ENCODE results near the gene CUL9. TPM values are rescaled to one million over a fixed set of nuclear protein-coding genes. Genes with fewer than 3 reads are reported as not detected.

CUL9 gene
- total RNA-seq, 1 donor, result 34.4 TPM

DNA sequence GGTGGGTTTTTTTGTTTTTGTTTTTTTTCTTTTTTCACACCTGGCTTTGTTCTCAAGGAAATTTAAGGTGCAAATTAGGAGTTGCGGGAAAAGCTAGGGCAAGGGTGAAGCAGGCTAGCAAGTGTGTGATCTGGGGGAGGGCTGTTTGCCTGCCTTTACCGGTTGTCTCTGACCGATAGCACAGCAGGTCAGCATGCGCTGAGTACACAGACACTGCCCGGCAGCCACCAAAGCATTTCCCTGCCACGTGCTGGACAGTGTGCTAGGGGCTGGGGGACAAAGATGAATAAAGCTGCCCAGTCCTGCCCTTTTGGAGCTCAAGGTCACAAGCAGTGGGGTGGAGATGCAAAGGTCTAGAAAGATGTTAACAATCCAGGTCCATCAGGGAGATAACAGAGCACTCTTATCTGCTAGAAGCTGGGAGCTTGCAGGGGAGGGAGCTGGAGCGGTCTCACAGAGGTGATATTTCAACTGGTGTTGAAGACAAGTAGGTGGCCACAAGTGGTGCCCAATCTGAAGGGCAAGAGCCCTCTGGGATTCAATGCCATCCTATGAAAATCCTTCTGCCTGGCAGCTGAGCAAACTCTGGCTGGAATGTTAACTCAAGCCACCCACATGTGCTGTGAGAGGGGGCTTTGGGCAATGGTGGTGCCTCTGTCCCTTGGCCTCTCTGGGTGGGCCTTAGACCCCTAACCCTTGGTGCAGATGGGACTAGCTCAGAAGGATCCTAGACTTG is 85.8 kb downstream of the CUL9 start:
- no peak overlapping the region for H3K4me3 ChIP-seq (ENCODE audit: insufficient read depth, low read length)
- peaks cover 20% of the 10 kb centered on the region for H3K27me3 ChIP-seq (ENCODE audit: insufficient read depth, low read length)
- H3K9me3 ChIP-seq (ENCODE audit: low read depth, low read length), result no peaks in the 10 kb centered on the region
- H3K36me3 ChIP-seq (ENCODE audit: insufficient read depth, low read length), result no peaks in the 10 kb centered on the region
- peak; percentile 77 for DNase-seq (ENCODE audit: insufficient read length, low spot score, missing footprints)
- H4K20me1 ChIP-seq (ENCODE audit: insufficient read depth, low read length), result no peaks in the 10 kb centered on the region
- no peak overlapping the region for H2AFZ ChIP-seq (ENCODE audit: low read length)
- H3K4me2 ChIP-seq (ENCODE audit: insufficient read depth, low read length), result no peak overlapping the region
- H3K27ac ChIP-seq (ENCODE audit: low read depth, low read length), result no peak overlapping the region
- TF ChIP-seq, protein P1, sequence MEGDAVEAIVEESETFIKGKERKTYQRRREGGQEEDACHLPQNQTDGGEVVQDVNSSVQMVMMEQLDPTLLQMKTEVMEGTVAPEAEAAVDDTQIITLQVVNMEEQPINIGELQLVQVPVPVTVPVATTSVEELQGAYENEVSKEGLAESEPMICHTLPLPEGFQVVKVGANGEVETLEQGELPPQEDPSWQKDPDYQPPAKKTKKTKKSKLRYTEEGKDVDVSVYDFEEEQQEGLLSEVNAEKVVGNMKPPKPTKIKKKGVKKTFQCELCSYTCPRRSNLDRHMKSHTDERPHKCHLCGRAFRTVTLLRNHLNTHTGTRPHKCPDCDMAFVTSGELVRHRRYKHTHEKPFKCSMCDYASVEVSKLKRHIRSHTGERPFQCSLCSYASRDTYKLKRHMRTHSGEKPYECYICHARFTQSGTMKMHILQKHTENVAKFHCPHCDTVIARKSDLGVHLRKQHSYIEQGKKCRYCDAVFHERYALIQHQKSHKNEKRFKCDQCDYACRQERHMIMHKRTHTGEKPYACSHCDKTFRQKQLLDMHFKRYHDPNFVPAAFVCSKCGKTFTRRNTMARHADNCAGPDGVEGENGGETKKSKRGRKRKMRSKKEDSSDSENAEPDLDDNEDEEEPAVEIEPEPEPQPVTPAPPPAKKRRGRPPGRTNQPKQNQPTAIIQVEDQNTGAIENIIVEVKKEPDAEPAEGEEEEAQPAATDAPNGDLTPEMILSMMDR (IDR thresholded peaks at IDR 0.05; ENCODE audit: extremely low read depth, low read depth, low read length), result no peak
- peaks cover 9% of the 10 kb centered on the region for H3K4me1 ChIP-seq (ENCODE audit: insufficient read depth, low read length)
- H3K79me2 ChIP-seq (ENCODE audit: insufficient read depth, low read length), result no peaks in the 10 kb centered on the region

DNA sequence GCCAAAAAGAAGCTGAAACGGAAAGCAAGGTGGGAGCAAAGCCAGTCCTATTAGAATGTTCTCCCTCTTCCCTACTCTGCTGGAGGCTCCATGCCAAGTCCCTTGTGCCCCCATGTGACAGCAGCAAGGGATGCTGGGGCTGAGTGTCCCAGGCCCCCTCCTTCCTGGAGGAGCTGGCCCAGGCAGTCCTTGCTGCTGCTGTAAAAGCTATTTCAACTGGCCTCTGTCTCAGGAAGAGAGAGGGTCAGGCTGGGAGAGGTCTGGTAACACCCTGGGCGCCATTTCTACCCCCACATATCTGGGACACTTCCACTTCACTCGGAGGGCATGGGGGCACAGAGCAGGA is 86.3 kb downstream of the CUL9 start:
- H3K4me1 ChIP-seq (ENCODE audit: insufficient read depth, low read length), result peaks cover 9% of the 10 kb centered on the region
- no peaks in the 10 kb centered on the region for H3K36me3 ChIP-seq (ENCODE audit: insufficient read depth, low read length)
- H3K27me3 ChIP-seq (ENCODE audit: insufficient read depth, low read length), result peaks cover 22% of the 10 kb centered on the region
- H3K27ac ChIP-seq (ENCODE audit: low read depth, low read length), result no peak overlapping the region
- no peaks in the 10 kb centered on the region for H3K79me2 ChIP-seq (ENCODE audit: insufficient read depth, low read length)
- DNase-seq (ENCODE audit: insufficient read length, low spot score, missing footprints), result peak; percentile 79
- no peak overlapping the region for H2AFZ ChIP-seq (ENCODE audit: low read length)
- TF ChIP-seq, protein P1 (IDR thresholded peaks at IDR 0.05; ENCODE audit: extremely low read depth, low read depth, low read length), result no peak
- no peaks in the 10 kb centered on the region for H4K20me1 ChIP-seq (ENCODE audit: insufficient read depth, low read length)
- no peaks in the 10 kb centered on the region for H3K9me3 ChIP-seq (ENCODE audit: low read depth, low read length)
- H3K4me3 ChIP-seq (ENCODE audit: insufficient read depth, low read length), result no peak overlapping the region
- H3K4me2 ChIP-seq (ENCODE audit: insufficient read depth, low read length), result no peak overlapping the region

DNA sequence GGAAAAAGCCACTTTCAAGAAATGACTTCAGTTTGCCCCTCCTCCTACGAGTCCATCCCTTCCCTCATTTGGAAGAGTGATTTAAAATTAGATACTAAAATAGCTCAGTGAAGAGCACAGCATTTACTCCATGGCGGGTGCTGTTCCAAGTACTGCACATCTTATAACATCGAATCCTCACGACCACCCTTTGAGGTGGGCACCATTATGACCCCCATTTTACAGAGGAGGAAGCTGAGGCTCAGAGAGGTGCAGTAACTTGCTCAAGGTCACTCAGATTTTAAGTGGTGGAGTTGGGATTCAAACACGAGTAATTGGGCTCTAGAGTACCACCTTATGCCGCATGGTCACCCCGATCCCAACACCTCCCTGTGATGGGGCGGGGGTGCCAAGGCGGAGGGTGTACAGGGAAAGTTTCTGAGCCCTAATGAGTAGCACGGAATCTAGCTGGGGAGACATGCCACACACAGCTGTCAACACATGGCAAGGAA is 86.8 kb downstream of the CUL9 start:
- Histone ChIP-seq H3K4me3 (ENCODE audit: insufficient read depth, low read length) (peak overlapping the region; percentile 59), H3K9me3 (ENCODE audit: low read depth, low read length) (no peaks in the 10 kb centered on the region), H2AFZ (ENCODE audit: low read length) (no peak overlapping the region), H3K4me1 (ENCODE audit: insufficient read depth, low read length) (peaks cover 9% of the 10 kb centered on the region), H3K4me2 (ENCODE audit: insufficient read depth, low read length) (peak overlapping the region; percentile 74), H3K27ac (ENCODE audit: low read depth, low read length) (no peak overlapping the region), H3K36me3 (ENCODE audit: insufficient read depth, low read length) (no peaks in the 10 kb centered on the region), H3K79me2 (ENCODE audit: insufficient read depth, low read length) (no peaks in the 10 kb centered on the region), H4K20me1 (ENCODE audit: insufficient read depth, low read length) (no peaks in the 10 kb centered on the region), H3K27me3 (ENCODE audit: insufficient read depth, low read length) (peaks cover 25% of the 10 kb centered on the region)
- DNase-seq (ENCODE audit: insufficient read length, low spot score, missing footprints), result peak; percentile 89
- TF ChIP-seq, protein P1 (IDR thresholded peaks at IDR 0.05; ENCODE audit: extremely low read depth, low read depth, low read length), result no peak

DNA sequence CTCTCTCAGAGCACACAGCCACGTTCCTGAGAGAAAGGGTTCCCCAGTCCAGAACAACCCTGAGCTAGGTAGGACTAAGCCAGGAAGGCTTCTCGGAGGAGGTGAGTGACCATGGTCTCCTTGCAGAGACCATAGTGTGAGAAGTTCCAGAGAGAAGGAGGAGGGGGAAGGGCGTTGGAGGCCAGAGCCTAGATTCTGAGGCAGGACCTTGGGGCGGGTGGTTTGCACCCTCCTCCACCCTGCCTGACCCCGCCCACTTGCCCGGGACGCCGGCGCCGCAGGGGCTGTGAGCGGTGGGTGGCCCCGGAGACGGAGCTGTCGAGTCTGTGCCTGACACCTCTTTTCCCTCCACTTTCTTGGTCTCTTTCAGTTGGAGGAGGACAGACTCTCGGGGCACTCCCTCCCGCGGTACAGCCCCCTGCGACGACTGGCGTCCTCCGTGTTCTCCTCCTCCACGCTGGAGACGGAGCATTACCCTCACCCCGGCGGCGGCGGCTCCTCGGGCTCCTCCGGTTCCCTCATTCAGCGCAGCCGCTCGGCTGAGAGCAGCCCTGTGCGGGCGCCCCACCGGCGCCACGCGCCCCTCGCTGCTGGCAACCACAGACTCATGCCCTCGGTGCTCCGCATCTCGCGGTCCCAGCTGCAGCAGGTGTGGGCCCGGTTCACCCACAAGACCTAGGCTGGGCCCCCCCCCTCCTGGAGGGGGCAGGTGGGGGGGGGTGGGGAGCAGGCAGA is 87.4 kb downstream of the CUL9 start:
- peak overlapping the region; percentile 74 for H3K4me2 ChIP-seq (ENCODE audit: insufficient read depth, low read length)
- peak; percentile 90 for DNase-seq (ENCODE audit: insufficient read length, low spot score, missing footprints)

More for the DNA sequence above, 87.4 kb downstream of the CUL9 start:
- H2AFZ ChIP-seq (ENCODE audit: low read length), result peak overlapping the region; percentile 82
- H3K36me3 ChIP-seq (ENCODE audit: insufficient read depth, low read length), result no peaks in the 10 kb centered on the region
- peaks cover 30% of the 10 kb centered on the region for H3K27me3 ChIP-seq (ENCODE audit: insufficient read depth, low read length)
- peak overlapping the region; percentile 59 for H3K4me3 ChIP-seq (ENCODE audit: insufficient read depth, low read length)
- H3K4me1 ChIP-seq (ENCODE audit: insufficient read depth, low read length), result peaks cover 9% of the 10 kb centered on the region
- H4K20me1 ChIP-seq (ENCODE audit: insufficient read depth, low read length), result no peaks in the 10 kb centered on the region
- TF ChIP-seq, protein P1 (IDR thresholded peaks at IDR 0.05; ENCODE audit: extremely low read depth, low read depth, low read length), result no peak
- H3K9me3 ChIP-seq (ENCODE audit: low read depth, low read length), result no peaks in the 10 kb centered on the region
- no peaks in the 10 kb centered on the region for H3K79me2 ChIP-seq (ENCODE audit: insufficient read depth, low read length)
- H3K27ac ChIP-seq (ENCODE audit: low read depth, low read length), result no peak overlapping the region

Measured in osteoblast (primary cell).